HS-27A (cell line): ENCODE data around the gene PPP1R2C.

ENCODE experiments used
- DNase-seq: peaks from one replicate; pipeline ENCODE4 v3.0.0-alpha.2; 2012; ENCODE audit warnings: low read depth, missing footprints

Gene PPP1R2C

DNA sequence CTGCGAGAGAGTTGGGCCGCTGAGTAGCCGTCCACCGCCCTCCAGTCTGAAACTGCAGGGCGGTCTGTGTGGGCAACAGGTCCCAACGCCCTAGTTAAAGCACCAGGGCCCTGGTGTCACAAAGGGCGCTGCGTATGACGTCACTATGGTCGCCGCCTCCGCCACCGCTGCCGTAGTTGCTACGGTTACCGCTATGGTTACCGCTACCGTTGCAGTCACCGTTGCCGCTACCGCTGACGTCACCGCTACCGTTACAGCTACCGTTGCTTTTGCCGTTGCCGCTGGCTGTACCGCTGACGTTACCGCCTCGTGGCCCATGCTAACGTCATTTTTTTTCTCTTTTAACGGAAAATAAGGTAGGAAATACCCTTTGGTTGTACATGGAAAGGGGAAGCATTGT is at the start of gene PPP1R2C:
TSS of gene PPP1R2C (minus strand) at position 68 of the 400 bp plus-strand sequence. CDS start 84 bp downstream, outside the sequence.
- no peak for DNase-seq

- DNase-seq, result no peak
These were observed 47.2 kb upstream of the PPP1R2C start for GRCh38 chrX:42825201-42825600.

DNA sequence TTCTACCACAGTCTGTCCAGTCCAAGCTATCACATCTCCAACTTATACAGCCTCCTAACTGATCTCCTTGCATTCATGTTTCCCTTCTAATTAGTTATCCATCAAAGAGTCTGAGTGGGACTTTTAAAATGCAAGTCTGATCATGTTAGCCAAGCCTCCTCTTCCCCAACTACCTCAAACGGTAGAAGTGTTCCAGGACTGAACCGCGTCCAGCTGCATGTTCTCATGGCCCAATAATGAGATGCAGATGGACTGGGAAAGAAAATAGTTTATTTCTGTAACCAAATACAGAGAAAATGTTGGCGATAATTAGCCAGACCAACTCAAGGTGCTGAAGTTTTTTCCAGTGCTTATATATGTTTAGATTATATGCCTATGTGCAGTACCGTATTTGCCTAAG is 46.6 kb upstream of the PPP1R2C start:
- DNase-seq, result no peak

GRCh38 chrX:42823443-42823842 is 45.5 kb upstream of the PPP1R2C start:
- DNase-seq, result no peak

DNA sequence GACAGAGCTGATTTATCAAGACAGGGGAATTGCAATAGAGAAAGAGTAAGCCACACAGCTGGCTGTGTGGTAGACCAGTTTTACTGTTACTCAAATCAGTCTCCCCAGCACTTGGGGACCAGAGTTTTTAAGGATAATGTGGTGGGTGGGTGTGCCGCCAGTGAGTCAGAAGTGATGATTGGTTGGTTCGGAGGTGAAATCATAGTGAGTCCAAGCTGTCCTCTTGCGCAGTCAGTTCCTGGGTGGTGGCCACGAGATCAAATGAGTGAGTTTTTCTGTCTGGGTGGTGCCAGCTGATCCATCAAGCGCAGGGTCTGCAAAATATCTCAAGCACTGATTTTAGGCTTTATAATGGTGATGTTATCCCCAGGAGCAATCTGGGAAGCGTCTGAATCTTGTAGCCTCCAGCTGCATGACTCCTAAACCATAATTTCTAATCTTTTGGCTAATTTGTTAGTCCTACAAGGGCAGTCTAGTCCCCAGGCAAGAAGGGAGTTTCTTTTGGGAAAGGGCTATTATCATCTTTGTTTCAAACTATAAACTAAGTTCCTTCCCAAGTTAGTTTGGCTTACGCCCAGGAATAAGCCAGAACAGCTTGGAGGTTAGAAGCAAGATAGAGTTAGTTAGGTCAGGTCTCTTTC is 44.0 kb upstream of the PPP1R2C start:
- no peak for DNase-seq

DNA sequence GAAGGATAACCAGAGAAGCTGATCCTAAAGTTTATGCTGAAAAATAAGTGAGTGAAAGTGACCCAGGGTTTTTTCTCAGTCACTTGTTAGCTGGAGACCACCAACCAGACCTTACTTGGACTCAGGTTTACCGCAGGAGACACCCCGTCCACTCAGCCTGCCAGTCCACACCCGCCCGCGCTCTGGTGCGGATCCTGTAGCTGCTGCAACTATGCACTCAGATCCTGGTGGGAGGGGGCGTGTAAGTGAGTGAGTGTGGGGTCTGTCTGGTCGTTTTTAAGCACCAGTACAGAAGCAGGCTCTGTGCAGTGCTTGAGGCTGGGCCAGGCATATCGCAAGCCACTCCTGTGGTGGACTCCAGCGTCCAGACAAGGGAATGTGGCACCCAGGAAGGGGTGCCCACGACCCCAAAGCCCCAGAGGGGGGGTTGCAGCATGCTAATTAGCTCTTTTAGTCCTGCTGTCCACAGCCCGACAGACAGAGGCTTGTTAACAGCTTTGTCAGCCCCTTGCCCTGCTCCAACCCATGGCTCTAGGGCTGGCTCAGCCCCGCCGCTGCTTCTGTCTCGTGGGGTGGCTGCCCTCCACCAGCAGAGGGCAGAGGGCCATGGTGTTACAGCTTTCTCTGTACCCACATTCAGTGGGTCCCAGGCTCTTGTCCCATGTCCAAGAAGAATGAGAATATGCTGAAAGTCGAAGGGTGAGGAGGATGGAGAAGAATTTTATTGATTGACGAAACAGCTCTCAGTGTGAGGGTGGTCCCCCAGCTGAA is 40.4 kb upstream of the PPP1R2C start:
- DNase-seq, result no peak

- DNase-seq, result no peak
These were observed 31.6 kb upstream of the PPP1R2C start for GRCh38 chrX:42809569-42809968.

DNA sequence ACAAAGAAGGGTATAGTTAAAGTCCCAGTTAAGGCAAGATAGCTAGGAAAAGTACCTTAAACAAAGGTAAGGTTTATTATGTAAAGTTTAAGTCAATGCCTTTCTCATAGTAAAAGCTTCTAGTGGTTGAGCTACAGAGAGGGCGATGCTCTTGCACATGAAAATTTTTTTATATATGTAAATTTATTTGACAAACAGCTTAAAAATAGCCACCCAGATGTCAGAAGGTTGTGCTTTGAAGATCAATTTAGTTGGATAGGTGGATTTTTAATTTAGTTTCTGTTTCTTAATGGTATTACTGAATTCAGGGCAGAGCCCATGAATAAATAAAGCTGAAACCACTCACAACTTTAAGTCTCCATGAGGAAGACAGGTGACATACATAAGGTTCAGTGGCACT is 29.4 kb upstream of the PPP1R2C start:
- no peak for DNase-seq

DNA sequence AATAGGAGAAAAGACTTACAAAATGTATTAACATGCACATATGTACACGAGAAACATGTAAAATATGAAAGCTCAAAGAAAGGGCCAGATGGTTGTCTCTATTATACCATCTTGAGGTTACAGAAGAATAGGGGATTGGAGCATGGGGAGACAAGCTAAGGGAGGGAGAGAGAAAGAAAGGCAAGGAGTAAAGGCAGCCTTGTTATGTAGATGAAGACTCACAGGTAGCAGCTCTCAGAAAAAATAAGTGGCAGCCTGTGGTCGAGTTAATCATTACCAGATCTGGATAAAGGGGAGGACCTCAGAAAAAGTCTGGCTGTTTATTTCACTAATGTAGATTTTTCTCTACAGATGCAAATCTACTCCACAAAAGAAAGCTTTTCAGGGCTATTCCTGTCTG is 26.6 kb upstream of the PPP1R2C start:
- no peak for DNase-seq

DNA sequence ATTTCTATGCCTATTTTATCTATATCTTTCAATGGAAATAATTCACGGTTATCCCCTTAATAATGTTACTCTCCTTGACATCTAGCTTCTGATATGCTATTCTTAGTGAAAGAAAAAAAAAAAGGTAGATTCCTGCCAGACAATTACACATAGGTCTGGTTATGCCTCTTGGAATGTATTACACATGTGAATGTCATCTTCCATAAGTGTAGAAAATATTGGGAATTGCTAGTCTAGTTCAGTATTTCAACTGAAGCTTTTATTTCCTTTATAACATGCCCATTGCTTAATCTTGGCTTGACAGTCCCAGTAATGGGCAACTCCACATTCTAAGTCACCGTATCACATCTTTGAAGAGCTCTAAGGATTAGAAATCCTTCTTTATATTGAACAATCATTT is 25.4 kb upstream of the PPP1R2C start:
- no peak for DNase-seq

DNA sequence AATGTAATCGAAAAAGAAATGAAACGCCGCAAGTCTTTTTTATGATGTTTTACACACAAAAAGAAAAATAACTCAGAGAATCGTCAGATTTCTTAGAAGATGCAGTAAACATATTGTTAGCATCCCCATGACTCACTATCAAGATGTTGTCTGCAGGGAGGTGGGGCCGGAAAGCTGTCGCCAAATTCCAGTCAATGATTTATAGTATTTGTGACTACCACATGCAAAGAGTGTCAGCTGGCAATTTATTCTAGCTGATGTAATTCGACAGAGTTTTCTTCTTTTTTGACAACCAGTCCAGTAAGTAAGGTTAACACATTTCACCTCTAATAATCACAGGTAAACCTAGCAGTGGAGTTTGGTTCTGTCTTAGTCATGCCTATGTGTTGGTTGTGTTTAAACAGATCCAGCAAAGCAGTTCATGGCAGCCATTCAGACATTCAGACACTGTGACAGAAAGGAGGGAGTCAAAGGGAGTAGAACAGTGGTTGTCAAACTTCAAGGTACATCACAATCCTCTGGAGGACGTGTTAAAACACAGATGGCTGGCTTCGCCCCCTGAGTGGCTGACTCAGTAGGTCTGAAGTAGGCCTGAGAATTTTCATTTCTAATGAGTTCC is 19.8 kb upstream of the PPP1R2C start:
- no peak for DNase-seq

- DNase-seq, result no peak
These were observed 5.5 kb upstream of the PPP1R2C start for GRCh38 chrX:42783451-42783850.

DNA sequence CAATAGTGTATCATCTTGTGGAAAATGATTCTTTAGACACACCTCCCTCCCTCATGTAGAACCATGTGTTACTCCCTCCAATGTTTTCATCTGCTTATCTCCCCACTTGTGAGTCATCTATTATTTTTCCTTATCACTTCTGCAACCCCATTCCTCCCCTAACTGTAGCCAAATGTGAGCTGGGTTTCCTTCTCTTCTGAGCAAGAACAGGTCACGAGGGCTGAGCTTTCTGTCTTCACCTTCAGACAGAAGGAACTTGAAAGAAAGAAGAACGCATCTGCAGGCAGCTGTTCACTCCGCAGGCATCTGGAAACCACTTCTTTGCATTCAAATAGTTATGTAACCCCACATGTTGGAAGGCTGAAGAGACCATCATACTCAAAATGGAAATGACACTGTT is 1.8 kb downstream of the PPP1R2C start:
- DNase-seq, result no peak

GRCh38 chrX:42772874-42773273 is 5.1 kb downstream of the PPP1R2C start:
- DNase-seq, result no peak

GRCh38 chrX:42771506-42772335 is 6.2 kb downstream of the PPP1R2C start:
- DNase-seq, result no peak

DNA sequence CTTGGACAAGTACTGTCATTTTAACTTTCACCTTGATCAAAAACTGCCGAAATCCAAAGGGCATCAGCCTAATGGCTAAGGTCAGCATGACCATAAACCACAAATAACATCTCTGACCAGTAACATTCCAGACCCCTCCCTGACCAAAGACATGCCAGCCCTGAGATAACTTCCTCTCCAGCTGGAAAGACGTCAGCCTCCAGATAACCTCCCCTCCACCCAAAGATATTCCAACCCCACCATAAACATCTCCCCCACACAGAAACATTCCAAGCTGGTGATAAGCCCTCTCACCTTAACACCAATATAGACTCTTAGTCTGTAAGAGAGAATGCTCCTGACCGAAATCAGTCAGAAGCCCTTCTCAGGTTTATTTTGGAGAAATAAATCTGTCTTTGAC is 7.4 kb downstream of the PPP1R2C start:
- DNase-seq, result no peak

- DNase-seq, result no peak
These were observed 18.1 kb downstream of the PPP1R2C start for GRCh38 chrX:42759881-42760280.

DNA sequence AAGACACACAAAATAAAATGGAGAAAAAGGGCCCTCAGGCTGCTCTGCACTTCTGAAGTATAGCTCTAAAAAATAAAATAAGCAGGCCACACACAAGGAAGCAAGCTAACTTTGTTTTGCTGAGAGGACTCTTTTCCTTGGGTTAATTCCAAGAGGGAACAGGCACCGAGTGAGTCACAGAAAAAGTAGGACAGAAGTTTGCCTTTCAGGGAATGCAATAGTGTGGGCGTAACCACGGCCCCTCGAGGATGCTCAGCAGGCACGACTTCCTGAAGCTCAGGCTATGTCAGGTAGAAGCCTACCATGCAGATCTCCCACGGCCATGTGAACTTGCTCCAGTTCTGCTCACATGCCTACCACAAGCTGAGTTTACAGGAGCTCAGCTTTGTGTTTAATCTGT is 22.1 kb downstream of the PPP1R2C start:
- no peak for DNase-seq

DNA sequence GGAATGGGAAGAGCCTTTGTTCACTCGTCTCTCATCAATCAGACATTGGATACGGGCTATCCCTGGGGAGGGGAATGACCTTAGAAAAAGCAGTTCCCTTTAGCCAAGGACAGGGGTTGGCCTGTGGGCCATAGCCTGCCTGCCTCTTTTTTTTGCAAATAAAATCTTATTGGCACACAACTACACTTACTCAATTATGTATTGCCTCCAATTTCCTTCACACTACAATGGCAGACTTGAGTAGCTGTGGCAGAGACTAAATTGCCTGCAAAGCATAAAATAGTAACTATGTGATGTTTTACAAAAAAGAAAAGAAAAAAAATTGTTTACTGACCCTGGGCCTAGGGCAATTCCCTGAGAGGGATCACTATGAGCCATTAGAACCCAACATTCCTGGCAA is 23.4 kb downstream of the PPP1R2C start:
- DNase-seq, result no peak

DNA sequence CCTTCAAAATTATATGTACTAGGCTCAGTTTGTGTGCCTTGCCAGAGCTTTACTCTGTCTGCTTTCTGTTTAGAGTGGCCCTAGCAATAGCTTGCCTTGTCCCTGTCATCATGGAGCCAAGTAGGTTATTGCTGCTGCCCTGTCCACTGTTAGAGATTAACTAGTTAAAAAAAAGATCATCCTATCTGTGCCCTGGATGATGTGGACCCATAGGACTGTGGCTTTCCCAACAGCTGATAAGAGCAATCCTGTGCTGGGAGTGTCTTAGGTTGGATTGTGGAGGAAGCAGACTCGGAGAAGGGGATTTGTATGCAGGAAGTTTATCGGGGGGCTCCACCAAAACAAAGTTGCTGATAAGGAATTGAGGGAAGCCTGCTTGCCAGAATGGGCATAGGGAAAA is 23.8 kb downstream of the PPP1R2C start:
- DNase-seq, result no peak

- DNase-seq, result no peak
These were observed 25.2 kb downstream of the PPP1R2C start for GRCh38 chrX:42752730-42753129.

DNA sequence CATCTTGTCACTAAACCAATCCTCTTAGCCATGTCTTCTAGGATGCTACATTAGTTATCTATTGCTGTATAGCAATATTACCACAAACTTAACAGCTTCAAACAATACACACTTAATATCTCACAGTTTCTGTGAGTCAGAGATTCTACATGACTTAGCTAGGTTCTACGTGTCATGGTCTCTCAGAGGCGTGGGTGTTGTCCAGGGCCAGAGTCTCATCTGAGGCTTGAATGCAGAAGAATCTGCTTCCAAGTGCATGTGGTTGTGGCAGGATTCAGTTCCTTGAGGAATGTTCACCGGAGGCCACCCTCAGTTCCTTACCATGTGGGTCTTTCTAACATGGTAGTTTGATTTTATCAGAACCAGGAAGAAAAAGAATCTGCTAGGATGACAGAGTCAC is 26.4 kb downstream of the PPP1R2C start:
- DNase-seq, result no peak
